ENCODE data around the gene BOLL. TPM values are rescaled to one million over a fixed set of nuclear protein-coding genes. Genes with fewer than 3 reads are reported as not detected.

The BOLL gene
- total RNA-seq, 4 donors from 2014 or later = not detected

DNA sequence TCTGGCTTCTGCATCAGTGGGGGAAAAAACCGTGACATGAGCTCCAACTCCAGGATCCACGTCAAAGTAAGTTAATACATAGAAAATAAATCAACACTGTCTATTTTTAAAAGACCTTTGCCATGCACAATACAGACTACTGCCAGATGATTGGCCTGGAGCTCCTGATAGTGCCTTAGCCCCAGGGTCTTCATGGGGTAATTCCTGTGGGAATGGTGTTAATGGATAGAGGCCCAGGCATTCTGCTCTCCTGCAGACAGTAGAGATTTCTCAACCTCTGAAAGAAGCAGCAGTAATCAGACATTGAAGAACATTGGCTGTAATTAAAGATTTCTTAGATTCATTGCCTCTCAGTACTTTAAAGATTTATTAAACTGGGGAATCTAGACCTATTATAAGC, 15.0 kb upstream of the BOLL start:
- H3K27me3 ChIP-seq = peaks cover 0 to 5% (median 0%) of the 10 kb centered on the region in 4 donors
- DNase-seq (ENCODE audit: extremely low spot score) = no peak
- TF ChIP-seq POLR2A (IDR thresholded peaks at IDR 0.05; ENCODE audit: low read depth) = no peak
- TF ChIP-seq EP300 (IDR thresholded peaks at IDR 0.05) = no peak
- no peak for TF ChIP-seq POLR2AphosphoS5 (IDR thresholded peaks at IDR 0.05)
- TF ChIP-seq, protein P1, sequence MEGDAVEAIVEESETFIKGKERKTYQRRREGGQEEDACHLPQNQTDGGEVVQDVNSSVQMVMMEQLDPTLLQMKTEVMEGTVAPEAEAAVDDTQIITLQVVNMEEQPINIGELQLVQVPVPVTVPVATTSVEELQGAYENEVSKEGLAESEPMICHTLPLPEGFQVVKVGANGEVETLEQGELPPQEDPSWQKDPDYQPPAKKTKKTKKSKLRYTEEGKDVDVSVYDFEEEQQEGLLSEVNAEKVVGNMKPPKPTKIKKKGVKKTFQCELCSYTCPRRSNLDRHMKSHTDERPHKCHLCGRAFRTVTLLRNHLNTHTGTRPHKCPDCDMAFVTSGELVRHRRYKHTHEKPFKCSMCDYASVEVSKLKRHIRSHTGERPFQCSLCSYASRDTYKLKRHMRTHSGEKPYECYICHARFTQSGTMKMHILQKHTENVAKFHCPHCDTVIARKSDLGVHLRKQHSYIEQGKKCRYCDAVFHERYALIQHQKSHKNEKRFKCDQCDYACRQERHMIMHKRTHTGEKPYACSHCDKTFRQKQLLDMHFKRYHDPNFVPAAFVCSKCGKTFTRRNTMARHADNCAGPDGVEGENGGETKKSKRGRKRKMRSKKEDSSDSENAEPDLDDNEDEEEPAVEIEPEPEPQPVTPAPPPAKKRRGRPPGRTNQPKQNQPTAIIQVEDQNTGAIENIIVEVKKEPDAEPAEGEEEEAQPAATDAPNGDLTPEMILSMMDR (IDR thresholded peaks at IDR 0.05) = no peak
- WGBS = 81% methylated on average over 2 of the region's 2 CpGs
- peaks cover 7 to 15% (median 15%) of the 10 kb centered on the region in 4 donors for H3K4me1 ChIP-seq
- H3K4me3 ChIP-seq = no peak overlapping the region
- H3K27ac ChIP-seq (replicated peaks in 1 of 4) = no peak overlapping the region
- H3K9me3 ChIP-seq = no peaks in the 10 kb centered on the region
- intact Hi-C loops (cut with DNase I) = loop anchor here (10.0 kb wide), 2 partner anchors 155 to 185 kb away; no protein-coding TSS in a partner anchor
- H3K36me3 ChIP-seq = no peaks in the 10 kb centered on the region

DNA sequence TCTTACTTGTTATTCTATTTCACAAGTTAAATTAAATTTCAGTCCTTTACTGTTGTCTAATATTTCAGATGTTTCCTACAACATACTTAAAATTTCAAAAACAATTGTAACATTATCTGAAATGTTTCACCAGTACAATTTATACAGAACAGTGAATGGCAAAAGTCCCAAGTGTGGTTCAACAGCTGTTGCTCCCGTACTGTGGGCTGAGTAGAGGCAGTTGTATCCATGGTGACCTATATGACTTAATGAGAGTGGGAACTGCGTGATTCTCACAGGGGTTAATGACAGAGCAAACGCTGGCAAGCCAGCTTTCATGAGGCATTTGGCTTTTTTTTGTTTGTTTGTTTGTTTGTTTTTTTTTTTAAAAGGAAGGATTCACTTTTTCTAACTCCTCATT, 13.9 kb upstream of the BOLL start:
- Histone ChIP-seq H3K4me3 (no peak overlapping the region), H3K9me3 (no peaks in the 10 kb centered on the region), H3K27me3 (peaks cover 0 to 5% (median 0%) of the 10 kb centered on the region in 4 donors), H3K4me1 (peaks cover 7 to 14% (median 13%) of the 10 kb centered on the region in 4 donors), H3K36me3 (no peaks in the 10 kb centered on the region), H3K27ac (replicated peaks in 1 of 4) (no peak overlapping the region)
- 74% methylated on average over 3 of the region's 3 CpGs for WGBS
- intact Hi-C loops (cut with DNase I) = no loop called here
- TF ChIP-seq POLR2AphosphoS5 (IDR thresholded peaks at IDR 0.05) (no peak), POLR2A (IDR thresholded peaks at IDR 0.05; ENCODE audit: low read depth) (no peak), EP300 (IDR thresholded peaks at IDR 0.05) (no peak)
- TF ChIP-seq, protein P1 (IDR thresholded peaks at IDR 0.05) = no peak
- no peak for DNase-seq (ENCODE audit: extremely low spot score)

DNA sequence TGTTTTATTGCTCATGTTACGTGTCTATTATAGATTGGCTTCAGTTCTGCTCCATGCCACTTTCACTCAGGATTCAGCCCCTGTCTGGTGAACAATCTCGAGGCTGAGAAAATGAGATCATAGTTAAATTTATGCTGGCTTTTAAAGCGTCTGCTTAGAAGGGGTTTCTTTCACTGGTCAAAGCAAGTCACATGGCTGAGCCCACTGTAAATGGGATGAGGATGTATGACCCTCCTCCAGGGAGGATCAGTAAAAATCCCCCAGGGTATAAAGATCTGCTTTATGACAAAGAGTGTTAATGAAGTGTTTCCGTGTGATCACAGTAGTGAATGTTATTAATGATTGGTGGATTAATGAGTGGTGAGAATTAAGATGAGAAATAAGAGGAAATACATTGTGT, 13.1 kb upstream of the BOLL start:
- H3K36me3 ChIP-seq = no peaks in the 10 kb centered on the region
- H3K4me1 ChIP-seq = peaks cover 0 to 5% (median 4%) of the 10 kb centered on the region in 4 donors
- intact Hi-C loops (cut with DNase I) = no loop called here
- H3K9me3 ChIP-seq = no peaks in the 10 kb centered on the region
- H3K27ac ChIP-seq (replicated peaks in 1 of 4) = no peak overlapping the region
- peaks cover 0 to 5% (median 0%) of the 10 kb centered on the region in 4 donors for H3K27me3 ChIP-seq
- DNase-seq (ENCODE audit: extremely low spot score) = no peak
- 70% methylated on average over 4 of the region's 4 CpGs for WGBS
- H3K4me3 ChIP-seq = no peak overlapping the region
- TF ChIP-seq POLR2AphosphoS5 (IDR thresholded peaks at IDR 0.05) (no peak), POLR2A (IDR thresholded peaks at IDR 0.05; ENCODE audit: low read depth) (no peak), EP300 (IDR thresholded peaks at IDR 0.05) (no peak)
- TF ChIP-seq, protein P1 (IDR thresholded peaks at IDR 0.05) = no peak

DNA sequence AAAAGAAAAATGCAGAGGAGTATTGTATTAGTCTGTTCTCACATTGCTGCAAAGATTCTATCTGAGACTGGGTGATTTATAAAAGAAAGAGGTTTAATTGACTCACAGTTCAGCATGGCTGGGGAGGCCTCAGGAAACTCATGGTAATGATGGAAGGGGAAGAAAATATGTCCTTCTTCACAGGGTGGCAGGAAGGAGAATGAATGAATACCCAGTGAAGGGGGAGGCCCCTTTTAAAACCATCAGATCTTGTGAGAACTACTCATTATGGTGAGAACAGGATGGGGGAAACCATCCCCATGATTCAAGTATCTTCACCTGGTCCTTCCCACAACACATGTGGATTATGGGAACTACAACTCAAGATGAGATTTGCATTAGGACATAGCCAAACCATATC, 10.2 kb upstream of the BOLL start:
- intact Hi-C loops (cut with DNase I) = no loop called here
- TF ChIP-seq POLR2A (IDR thresholded peaks at IDR 0.05; ENCODE audit: low read depth) (no peak), POLR2AphosphoS5 (IDR thresholded peaks at IDR 0.05) (no peak), EP300 (IDR thresholded peaks at IDR 0.05) (no peak)
- TF ChIP-seq, protein P1 (IDR thresholded peaks at IDR 0.05) = no peak
- no peaks in the 10 kb centered on the region for H3K36me3 ChIP-seq
- H3K27ac ChIP-seq (replicated peaks in 1 of 4) = no peak overlapping the region
- H3K4me1 ChIP-seq = no peaks in the 10 kb centered on the region
- no peak for DNase-seq (ENCODE audit: extremely low spot score)
- H3K9me3 ChIP-seq = no peaks in the 10 kb centered on the region
- H3K27me3 ChIP-seq = peaks cover 0 to 5% (median 0%) of the 10 kb centered on the region in 4 donors
- H3K4me3 ChIP-seq = no peak overlapping the region

- no peak overlapping the region for H3K27ac ChIP-seq (replicated peaks in 1 of 4)
- no peaks in the 10 kb centered on the region for H3K4me1 ChIP-seq
- no peaks in the 10 kb centered on the region for H3K36me3 ChIP-seq
- H3K9me3 ChIP-seq = no peaks in the 10 kb centered on the region
- DNase-seq (ENCODE audit: extremely low spot score) = no peak
- TF ChIP-seq POLR2AphosphoS5 (IDR thresholded peaks at IDR 0.05) = no peak
- no peak for TF ChIP-seq POLR2A (IDR thresholded peaks at IDR 0.05; ENCODE audit: low read depth)
- TF ChIP-seq, protein P1 (IDR thresholded peaks at IDR 0.05) = no peak
- no peak for TF ChIP-seq EP300 (IDR thresholded peaks at IDR 0.05)
- H3K4me3 ChIP-seq = no peak overlapping the region
- peaks cover 0 to 5% (median 0%) of the 10 kb centered on the region in 4 donors for H3K27me3 ChIP-seq
- 91% methylated on average over 1 of the region's 1 CpG for WGBS
- intact Hi-C loops (cut with DNase I) = no loop called here
Observed at GRCh38 chr2:197793456-197793855, 8.3 kb upstream of the BOLL start.
